Prostate gland (tissue), 2 donors: ENCODE results near the gene CSF3. TPM values are rescaled to one million over a fixed set of nuclear protein-coding genes. Genes with fewer than 3 reads are reported as not detected.

Experiments
- DNase-seq: peaks from one replicate; pipeline ENCODE4 v3.0.0-alpha.2; 2019; ENCODE audit warnings: low spot score
- H3K27ac ChIP-seq, 2 donors: fragments of 200-600 bp; sonication (generic); 2 replicates each; pipeline ENCODE4 v1.5.1; 2017 to 2019
- H3K27me3 ChIP-seq: fragments of 200-600 bp; sonication (generic); replicated peaks from 2 replicates; pipeline ENCODE4 v1.5.1; 2019; ENCODE audit not compliant: insufficient read depth
- H3K36me3 ChIP-seq, 2 donors: fragments of 200-600 bp; sonication (generic); 1 replicate in 1 of 2; 2 replicates in 1 of 2; pipeline versions ENCODE4 v1.5.1 to v1.8.1; 2017 to 2019
- H3K4me1 ChIP-seq: fragments of 200-600 bp; sonication (generic); replicated peaks from 2 replicates; pipeline ENCODE4 v1.5.1; 2019
- H3K4me3 ChIP-seq, 2 donors: fragments of 200-600 bp; sonication (generic); 2 replicates each; pipeline ENCODE4 v1.5.1; 2017 to 2019
- H3K9me3 ChIP-seq: fragments of 200-600 bp; sonication (generic); 2 replicates; pipeline ENCODE4 v1.5.1; 2017
- CTCF ChIP-seq, 4 experiments: fragments of 200-600 bp in 2 of 4; fragments of 450-650 bp in 2 of 4; sonication (generic) in 2 of 4; IDR thresholded peaks; 1 replicate in 3 of 4; 2 replicates in 1 of 4; pipeline ENCODE4 v1.5.1; 2016 to 2019; ENCODE audit warnings: antibody characterized with exemption in 4 of 4, mild to moderate bottlenecking in 2 of 4, moderate library complexity in 2 of 4
- POLR2A ChIP-seq: fragments of 450-650 bp; IDR thresholded peaks from one replicate; pipeline ENCODE4 v1.6.1; 2016; ENCODE audit warnings: antibody characterized with exemption, mild to moderate bottlenecking
- POLR2AphosphoS5 ChIP-seq: sonication (generic); formaldehyde crosslinking; IDR thresholded peaks from one replicate; pipeline ENCODE4 v1.6.1; 2017; ENCODE audit warnings: antibody characterized with exemption
- WGBS: methylation state at CpG from one replicate; pipeline ENCODE4 v1.1.5; 2018; 5-methylcytosine and 5-hydroxymethylcytosine counted together
- intact Hi-C: fragments of 100-400 bp; cut with DNase I; formaldehyde crosslinking; loops from one replicate; pipeline ENCODE4 v1.14.2; 2022
- total RNA-seq, 2 donors: library from RNA; depleted of rRNA; stranded (reverse); fragments of >200 nt; gene quantifications; one replicate each; pipeline ENCODE4 v1.1.0, GENCODE V29; 2016

CSF3 gene
- total RNA-seq, result 1 to 10 TPM in 1 of 2 donors, under 1 TPM in 1; 0.41 to 2.2 TPM

- Histone ChIP-seq H3K4me3 (no peak within 1 kb of the TSS), H3K9me3 (no peaks in the 10 kb centered on the region), H3K27me3 (no peaks in the 10 kb centered on the region), H3K4me1 (no peaks in the 10 kb centered on the region), H3K36me3 (peaks cover 0 to 8% of the 10 kb centered on the region in 2 donors), H3K27ac (peak within 1 kb of the TSS; percentile 15 to 26)
- TF ChIP-seq CTCF (IDR thresholded peaks at IDR 0.05), result no peak
- TF ChIP-seq POLR2A, result no peak
- no peak for TF ChIP-seq POLR2AphosphoS5
- 63% methylated on average over 20 of the region's 20 CpGs for WGBS
- intact Hi-C loops, result loop anchor here (10.0 kb wide), 1 partner anchor 280 kb away; no protein-coding TSS in a partner anchor
- DNase-seq, result no peak
Observed at GRCh38 chr17:40015005-40015997, at the start of gene CSF3. Gene CSF3 (plus strand): TSS chr17:40015440. CDS start chr17:40015475, 35 bp downstream.

DNA sequence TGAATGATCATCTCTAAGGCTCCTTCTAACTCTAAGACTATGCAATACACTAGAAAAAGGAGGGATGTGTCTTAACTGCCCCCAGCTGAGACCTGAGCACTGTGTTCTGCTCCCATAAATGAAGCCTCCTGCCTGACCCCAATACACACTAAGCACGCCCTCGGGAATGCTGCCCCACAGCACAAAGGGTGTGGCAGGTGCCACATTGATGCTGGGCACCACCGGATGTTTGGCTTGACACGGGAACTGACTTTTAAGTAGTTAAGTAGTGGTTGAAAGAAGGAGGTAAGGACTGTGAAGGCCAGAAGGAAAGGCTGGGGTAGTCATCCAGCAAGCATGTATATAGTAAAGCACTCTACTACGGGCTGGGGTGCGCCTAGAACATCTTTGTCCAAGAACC, 48.5 kb upstream of the CSF3 start:
- DNase-seq, result no peak
- Histone ChIP-seq H3K9me3 (no peaks in the 10 kb centered on the region), H3K4me1 (no peaks in the 10 kb centered on the region), H3K27ac (no peak overlapping the region), H3K27me3 (no peaks in the 10 kb centered on the region), H3K36me3 (no peaks in the 10 kb centered on the region), H3K4me3 (no peak overlapping the region)
- WGBS, result 65% methylated on average over 6 of the region's 6 CpGs
- TF ChIP-seq CTCF (IDR thresholded peaks at IDR 0.05) (no peak), POLR2A (no peak), POLR2AphosphoS5 (no peak)
- intact Hi-C loops, result no loop called here

DNA sequence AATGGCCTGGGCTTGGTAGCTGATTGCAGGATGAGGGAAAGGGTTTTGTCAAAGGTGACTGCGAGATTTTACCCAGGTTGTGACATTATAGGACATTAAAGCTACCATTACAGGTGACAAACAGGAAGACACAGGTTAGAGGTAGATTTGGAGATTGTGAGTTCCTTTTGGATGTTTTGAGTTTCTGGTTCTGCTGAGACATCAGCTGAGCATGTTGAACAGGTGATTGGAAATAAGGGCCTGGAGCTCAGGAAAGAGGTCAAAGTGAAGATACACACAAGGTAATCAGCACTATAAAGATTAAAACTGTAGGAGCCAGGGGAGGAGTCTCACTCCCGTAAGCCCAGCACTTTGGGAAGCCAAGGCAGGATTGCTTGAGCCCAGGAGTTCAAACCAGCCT, 46.5 kb upstream of the CSF3 start:
- Histone ChIP-seq H3K9me3 (no peaks in the 10 kb centered on the region), H3K4me3 (no peak overlapping the region), H3K27ac (no peak overlapping the region), H3K36me3 (no peaks in the 10 kb centered on the region), H3K4me1 (no peaks in the 10 kb centered on the region), H3K27me3 (no peaks in the 10 kb centered on the region)
- WGBS, result 73% methylated on average over 2 of the region's 2 CpGs
- TF ChIP-seq CTCF (IDR thresholded peaks at IDR 0.05) (no peak), POLR2A (no peak), POLR2AphosphoS5 (no peak)
- intact Hi-C loops, result no loop called here
- DNase-seq, result no peak

GRCh38 chr17:39969375-39969774, 45.9 kb upstream of the CSF3 start:
- no peaks in the 10 kb centered on the region for H3K4me1 ChIP-seq
- TF ChIP-seq POLR2AphosphoS5 (no peak), POLR2A (no peak), CTCF (IDR thresholded peaks at IDR 0.05) (no peak)
- H3K36me3 ChIP-seq, result no peaks in the 10 kb centered on the region
- intact Hi-C loops, result no loop called here
- no peak for DNase-seq
- WGBS, result 64% methylated on average over 6 of the region's 6 CpGs
- H3K27me3 ChIP-seq, result no peaks in the 10 kb centered on the region
- H3K4me3 ChIP-seq, result no peak overlapping the region
- no peak overlapping the region for H3K27ac ChIP-seq
- no peaks in the 10 kb centered on the region for H3K9me3 ChIP-seq
